ENCODE results near the gene NCR2.

The NCR2 gene

DNA sequence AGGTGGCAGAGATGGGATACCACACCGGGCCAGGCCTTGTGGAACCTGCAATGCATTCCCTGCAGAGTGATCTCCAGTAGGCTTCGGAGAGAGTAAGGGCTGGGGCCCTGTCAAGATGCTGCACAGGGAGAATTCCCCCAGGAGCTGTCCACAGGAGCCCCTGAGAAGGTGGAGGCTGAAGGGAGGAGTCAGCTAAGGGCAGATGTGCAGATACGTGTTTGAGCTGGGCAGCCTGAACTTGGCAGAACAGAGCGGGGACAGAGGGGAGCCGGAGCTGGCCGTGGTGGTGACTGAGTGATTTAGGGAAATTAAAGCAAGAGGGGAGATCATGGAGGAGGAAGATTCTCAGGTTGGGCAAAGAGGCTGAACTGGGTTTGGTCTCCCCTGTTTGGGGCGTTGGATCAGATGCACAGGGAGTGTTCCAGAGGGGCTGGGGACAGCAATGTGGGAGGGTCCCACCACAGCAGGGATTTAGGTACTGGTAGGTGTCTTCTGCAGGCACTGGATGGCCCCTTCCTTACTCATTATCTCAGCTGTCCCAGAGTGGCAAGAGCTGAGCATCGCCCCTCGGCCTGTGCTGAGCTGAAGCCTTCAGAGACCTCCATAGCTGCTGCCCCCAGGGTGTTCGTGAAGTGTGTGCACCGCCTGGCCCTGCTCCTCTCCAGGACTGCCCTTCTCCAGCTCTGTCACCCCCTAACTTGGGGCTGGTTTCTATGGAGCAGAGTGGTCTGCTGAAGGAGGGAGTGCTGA is 3.8 kb upstream of the NCR2 start:
- no peak for DNase-seq

DNA sequence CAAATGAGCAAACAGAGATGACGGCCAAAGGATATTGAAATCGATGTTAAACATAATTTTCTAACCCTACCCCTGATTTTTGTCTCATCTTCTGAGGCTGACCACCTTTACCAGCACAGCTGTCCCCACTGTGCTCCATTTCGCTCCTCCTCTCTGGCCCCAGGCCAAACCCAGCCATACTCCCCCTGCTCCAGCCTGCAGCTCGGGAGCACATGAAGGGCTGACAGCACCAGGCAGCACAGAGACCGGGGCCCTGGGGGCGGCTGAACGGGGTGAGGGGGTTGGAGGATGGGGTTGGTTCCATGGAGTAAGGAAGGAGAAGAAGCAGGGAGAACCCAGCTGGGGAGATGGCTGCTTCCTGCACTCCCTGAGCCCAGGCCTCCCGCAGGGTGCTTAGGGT is 3.2 kb upstream of the NCR2 start:
- DNase-seq: no peak

DNA sequence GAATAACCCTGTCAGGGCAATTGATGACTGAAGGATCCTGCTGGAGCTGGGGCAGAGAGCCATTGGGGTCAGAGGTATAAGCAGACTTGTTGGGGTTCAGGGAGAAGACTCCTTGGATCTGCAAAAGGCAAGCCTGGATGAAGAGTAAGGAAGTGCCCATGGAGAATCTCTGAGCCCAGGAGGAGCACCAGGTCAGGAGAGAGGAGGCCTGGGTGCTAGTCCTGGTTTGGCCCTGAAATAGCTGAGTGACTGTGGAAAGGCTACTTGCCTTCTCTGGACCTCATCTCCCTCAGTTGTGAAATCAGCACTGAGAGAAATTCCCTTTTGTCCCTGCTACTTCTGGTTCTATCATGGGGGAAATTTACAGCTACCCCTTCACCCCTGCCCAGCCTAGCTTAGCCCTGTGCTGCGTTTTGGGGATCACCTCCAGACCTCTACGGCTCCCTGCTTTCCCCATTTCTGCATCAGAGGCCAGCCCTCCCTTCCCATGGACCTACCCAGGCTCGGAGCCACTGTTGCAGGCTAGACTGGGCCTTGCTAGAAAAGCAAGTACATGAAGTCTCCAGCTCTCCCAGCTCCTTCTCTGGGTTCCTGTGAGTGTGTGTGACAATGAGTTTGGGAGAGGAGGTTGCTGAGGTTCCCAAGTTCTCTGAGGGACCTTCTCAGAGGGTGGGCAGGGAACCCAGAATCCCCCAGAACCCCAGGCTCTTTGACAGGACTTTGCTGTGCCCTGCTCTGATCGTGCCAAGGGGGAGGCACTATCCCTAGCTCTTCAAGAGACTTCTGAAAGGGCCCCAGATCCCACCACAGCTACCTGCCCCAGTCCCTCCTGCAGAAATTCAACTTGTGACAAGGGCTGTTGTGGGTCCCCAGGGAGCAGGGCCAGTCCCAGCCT is 2.3 kb upstream of the NCR2 start:
- DNase-seq: no peak

GRCh38 chr6:41334482-41335040 is 847 bp upstream of the NCR2 start:
- DNase-seq: no peak

- DNase-seq: no peak
These were observed 535 bp downstream of the NCR2 start for GRCh38 chr6:41335943-41336342.

DNA sequence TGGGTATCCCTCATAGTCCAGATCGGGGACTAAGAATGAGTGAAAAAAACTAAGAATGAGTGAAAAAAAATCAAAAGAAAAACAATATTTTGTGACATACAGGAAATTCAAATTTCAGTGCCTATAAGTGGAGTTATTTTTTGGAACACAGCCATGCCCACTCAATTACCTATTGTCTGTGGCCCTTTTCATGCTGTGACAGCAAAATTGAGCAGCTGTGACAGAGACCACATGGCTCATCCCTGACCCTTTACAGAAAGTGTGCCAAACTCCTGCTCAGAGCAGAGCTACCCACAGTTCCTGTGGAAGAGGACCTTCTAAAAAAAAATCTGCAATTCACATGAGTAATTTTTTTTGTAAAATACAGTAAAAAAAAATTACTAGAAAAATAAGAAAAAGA is 1.4 kb downstream of the NCR2 start:
- no peak for DNase-seq

GRCh38 chr6:41337709-41338108 is 2.3 kb downstream of the NCR2 start:
- DNase-seq: no peak

DNA sequence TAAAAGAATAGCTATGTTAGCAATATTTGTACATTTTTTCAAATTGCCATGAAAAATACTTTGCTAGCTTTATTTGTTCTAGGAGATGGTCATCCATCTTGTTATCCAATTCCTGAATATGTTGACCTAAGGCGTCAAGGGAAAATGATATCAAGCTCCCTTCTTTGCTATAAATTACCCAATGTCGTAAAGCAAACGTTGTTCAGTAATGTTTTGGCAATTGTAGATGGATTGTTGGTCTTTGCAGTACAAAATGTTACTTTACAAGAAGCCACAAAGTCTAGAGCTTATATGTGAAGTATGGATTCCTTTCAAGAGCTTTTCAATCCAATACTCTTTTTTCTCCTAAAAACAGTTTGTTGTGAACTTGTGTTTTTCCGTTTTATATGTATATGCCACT is 3.3 kb downstream of the NCR2 start:
- DNase-seq: no peak

GRCh38 chr6:41341580-41341979 is 6.2 kb downstream of the NCR2 start:
- no peak for DNase-seq

- no peak for DNase-seq
These were observed 6.8 kb downstream of the NCR2 start for GRCh38 chr6:41342241-41342640.

GRCh38 chr6:41343641-41344187 is 8.3 kb downstream of the NCR2 start:
- no peak for DNase-seq

DNA sequence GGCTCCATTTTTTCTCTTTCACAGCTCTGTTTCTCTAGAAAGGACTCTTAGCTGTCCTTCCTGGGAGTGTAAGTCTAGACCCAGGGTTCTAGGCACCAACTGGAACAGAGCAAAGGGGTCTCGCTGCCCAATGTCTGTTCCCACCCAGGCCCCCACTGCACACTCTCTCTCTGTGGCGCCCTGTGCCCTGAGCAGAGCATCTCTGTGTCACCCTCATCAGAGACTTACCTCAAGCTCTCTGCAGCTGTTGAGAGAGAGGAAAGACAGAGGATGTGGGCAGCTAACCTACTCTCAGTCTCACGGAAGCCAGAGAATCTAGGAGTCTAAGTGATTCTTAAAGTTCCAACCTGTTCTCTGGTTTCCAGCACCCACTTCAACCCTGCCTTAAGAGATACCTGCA is 9.5 kb downstream of the NCR2 start:
- peak; percentile 40 for DNase-seq

GRCh38 chr6:41345901-41346300 is 10.5 kb downstream of the NCR2 start:
- DNase-seq: no peak

GRCh38 chr6:41346441-41346840 is 11.0 kb downstream of the NCR2 start:
- DNase-seq: no peak

DNA sequence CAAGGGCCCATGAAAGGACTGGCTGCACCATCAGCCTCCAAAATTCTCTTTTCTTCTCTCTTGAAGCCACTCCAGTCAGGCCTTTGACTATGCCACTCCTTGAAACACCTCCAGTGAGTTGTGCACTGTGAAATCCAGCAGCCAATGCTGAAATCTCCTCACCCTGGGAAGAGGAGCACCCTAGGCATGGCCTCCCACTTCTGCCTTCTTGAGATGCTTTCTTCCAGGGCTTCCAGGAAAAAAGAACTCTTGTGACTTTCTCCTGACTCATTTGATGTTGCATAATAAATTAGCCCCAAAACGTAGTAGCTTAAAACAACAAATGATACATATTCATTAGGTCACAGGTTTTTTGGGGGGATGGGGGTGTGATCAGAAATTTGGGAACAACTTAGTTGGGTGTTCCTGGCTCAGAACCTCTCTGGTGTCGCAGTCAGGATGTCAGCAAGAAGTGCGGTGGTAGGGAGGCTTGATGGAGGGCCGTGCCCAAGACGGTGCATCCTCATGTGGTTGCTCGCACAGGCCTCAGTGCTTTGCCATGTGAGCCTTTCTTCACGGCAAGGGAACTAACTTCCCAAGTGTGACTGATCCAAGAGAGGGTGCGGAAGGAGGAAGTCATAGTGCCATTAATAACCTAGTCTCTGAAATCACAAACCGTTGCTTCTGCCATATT is 12.1 kb downstream of the NCR2 start:
- no peak for DNase-seq

GRCh38 chr6:41348934-41349333 is 13.5 kb downstream of the NCR2 start:
- DNase-seq: no peak

DNA sequence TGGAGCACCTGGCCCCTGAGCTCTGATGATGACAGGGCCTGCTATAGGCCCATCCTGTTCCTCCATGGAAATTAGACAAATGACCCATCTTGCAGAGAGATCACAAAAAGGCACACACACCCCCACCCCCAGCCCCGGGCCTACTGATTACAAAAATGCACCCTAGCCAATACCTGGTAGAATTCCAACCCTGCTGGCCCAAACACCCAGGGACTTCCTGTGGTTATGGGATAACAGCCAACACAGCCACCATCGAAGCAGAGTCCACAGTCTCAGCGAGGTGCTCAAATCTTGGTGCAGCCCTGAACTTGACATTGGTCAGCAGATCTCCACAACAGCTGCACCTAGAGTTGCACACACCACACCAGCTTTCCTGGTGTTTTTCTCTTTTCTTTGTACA is 17.0 kb downstream of the NCR2 start:
- DNase-seq: no peak

- no peak for DNase-seq
These were observed 17.5 kb downstream of the NCR2 start for GRCh38 chr6:41352907-41353306.

- DNase-seq: no peak
These were observed 17.9 kb downstream of the NCR2 start for GRCh38 chr6:41353333-41353732.

DNA sequence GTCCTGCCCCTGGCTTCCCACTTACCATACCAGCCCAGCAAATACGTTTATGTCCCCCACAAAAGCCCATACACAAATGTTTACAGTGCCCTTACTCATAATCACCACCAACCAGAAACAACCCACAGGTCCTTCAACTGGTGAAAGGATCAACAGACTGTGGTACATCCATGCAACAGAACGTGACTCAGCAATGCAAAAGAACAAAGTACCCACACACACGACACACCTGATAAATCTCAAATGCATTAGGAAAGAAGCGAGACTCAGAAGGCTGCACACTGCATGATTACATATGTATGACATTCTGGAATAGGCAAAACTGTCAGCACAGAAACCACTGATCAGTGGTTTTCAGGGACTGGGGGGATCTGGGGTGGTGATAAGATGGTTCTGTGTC is 20.5 kb downstream of the NCR2 start:
- DNase-seq: no peak

- DNase-seq: no peak
These were observed 21.4 kb downstream of the NCR2 start for GRCh38 chr6:41356825-41357224.

GRCh38 chr6:41358503-41358902 is 23.1 kb downstream of the NCR2 start:
- no peak for DNase-seq
